ENCODE results near the gene LRRC49.
"Not testable (repeated sequence)": the region's sequence is repeated elsewhere in the genome, so short reads cannot be mapped to it uniquely, and the experiment has no call there.

LRRC49 gene

DNA sequence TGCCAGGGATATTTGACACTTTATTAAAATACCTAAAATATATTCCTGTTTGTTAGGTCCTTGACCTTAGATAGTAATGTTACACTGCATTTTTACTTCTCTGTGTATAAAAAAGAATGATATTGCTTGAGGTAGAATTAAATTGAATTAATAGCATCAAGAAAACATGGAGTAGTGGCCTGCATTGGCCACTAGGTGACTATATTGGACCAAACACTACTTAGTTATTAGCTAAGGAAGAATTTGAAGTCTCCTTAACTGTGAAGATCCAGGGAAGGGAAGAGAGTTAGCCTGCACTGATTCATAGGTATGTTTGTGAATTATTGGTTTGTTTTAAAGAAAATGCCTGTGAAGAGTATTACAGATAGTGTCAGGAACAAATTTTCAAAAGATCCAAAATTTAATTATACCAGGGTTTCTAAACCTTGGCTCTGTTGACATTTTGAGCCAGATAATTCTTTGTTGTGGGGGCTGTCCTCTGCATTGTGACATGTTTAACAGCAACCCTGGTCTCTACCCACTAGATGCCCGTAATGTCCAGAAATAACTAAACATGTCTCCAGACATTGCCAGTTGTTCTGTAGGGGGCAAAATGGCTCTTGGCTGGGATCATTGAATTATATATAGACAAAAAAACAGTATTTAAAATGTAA lies 119.0 kb downstream of the LRRC49 start:
- no peaks in the 10 kb centered on the region for H3K4me1 ChIP-seq (ENCODE audit: insufficient read depth, low read length)
- H3K36me3 ChIP-seq (ENCODE audit: insufficient read depth, low read length): no peaks in the 10 kb centered on the region
- H3K9ac ChIP-seq (ENCODE audit: low read depth, low read length): no peak overlapping the region

DNA sequence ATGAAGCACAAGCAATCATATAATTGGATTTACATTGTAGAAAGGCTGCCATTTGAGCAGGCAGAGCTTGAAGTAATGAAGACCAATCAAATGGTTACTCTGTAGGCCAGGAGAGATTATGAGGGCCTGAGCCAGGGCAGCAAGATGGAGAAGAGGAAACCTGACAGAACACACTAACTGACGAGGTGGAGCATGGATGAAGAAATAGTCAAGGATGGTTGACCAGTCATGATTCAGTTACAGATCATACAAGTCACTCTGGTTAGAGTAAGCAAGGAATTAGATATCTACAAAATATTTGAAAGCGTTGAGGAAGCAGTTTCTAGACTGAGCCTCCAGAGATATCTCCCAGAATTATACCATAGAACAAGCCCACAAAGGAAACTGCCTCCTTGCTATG lies 120.8 kb downstream of the LRRC49 start:
- no peak overlapping the region for H3K9ac ChIP-seq (ENCODE audit: low read depth, low read length)
- no peaks in the 10 kb centered on the region for H3K36me3 ChIP-seq (ENCODE audit: insufficient read depth, low read length)
- no peaks in the 10 kb centered on the region for H3K4me1 ChIP-seq (ENCODE audit: insufficient read depth, low read length)
- H3K9me3 ChIP-seq (ENCODE audit: control insufficient read depth, insufficient read depth, low read length): no peaks in the 10 kb centered on the region

More for the DNA sequence above, 119.0 kb downstream of the LRRC49 start:
- H3K9me3 ChIP-seq (ENCODE audit: control insufficient read depth, insufficient read depth, low read length): no peaks in the 10 kb centered on the region

DNA sequence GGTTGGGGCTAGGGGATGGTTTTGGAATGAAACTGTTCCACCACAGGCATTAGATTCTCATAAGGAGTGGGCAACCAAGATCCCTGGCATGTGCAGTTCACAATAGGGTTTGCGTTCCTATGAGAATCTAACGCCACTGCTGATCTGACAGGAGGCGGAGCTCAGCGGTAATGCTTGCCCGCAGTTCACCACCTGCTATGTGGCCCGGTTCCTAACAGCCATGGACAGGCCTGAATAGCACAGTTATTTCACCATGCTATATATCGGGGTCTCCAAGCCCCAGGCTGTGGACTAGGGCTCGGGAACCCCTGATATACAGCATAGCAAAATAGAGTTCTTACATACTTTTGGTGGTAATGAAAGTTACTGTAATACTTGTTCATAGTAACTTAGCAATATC lies 122.7 kb downstream of the LRRC49 start:
- no peaks in the 10 kb centered on the region for H3K4me1 ChIP-seq (ENCODE audit: insufficient read depth, low read length)
- H3K36me3 ChIP-seq (ENCODE audit: insufficient read depth, low read length): no peaks in the 10 kb centered on the region
- no peaks in the 10 kb centered on the region for H3K9me3 ChIP-seq (ENCODE audit: control insufficient read depth, insufficient read depth, low read length)
- H3K9ac ChIP-seq (ENCODE audit: low read depth, low read length): no peak overlapping the region

DNA sequence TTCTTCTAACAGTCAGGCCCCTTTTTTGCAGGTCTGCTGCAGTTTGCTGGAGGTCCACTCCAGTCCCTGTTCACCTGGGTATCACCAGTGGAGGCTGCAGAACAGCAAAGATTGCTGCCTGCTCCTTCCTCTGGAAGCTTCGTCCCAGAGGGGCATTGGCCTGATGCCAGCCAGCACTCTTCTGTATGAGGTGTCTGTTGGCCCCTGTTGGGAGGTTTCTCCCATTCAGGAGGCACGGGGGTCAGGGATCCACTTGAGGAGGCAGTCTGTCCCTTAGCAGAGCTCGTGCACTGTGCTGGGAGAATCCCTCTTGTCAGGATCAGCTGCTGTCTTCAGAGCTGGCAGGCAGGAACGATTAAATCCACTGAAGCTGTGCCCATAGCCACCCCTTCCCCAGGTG lies 138.6 kb downstream of the LRRC49 start:
- H3K9me3 ChIP-seq (ENCODE audit: control insufficient read depth, insufficient read depth, low read length): not testable (repeated sequence)

DNA sequence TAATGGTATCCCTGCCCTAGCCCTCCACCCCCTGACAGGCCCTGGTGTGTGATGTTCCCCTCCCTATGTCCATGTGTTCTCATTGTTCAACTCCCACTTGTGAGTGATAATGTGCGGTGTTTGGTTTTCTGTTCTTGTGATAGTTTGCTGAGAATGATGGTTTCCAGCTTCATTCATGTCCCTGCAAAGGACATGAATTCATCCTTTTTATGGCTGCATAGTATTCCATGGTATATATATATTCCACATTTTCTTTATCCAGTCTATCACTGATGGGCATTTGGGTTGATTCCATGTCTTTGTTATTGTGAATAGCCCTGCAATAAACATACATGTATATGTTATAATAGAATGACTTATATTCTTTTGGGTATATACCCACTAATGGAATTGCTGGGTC lies 142.9 kb downstream of the LRRC49 start:
- H3K4me1 ChIP-seq (ENCODE audit: insufficient read depth, low read length); H3K9ac ChIP-seq (ENCODE audit: low read depth, low read length); H3K36me3 ChIP-seq (ENCODE audit: insufficient read depth, low read length); H3K9me3 ChIP-seq (ENCODE audit: control insufficient read depth, insufficient read depth, low read length): not testable (repeated sequence)

More for the DNA sequence above, 138.6 kb downstream of the LRRC49 start:
- H3K36me3 ChIP-seq (ENCODE audit: insufficient read depth, low read length); H3K9ac ChIP-seq (ENCODE audit: low read depth, low read length); H3K4me1 ChIP-seq (ENCODE audit: insufficient read depth, low read length): not testable (repeated sequence)

DNA sequence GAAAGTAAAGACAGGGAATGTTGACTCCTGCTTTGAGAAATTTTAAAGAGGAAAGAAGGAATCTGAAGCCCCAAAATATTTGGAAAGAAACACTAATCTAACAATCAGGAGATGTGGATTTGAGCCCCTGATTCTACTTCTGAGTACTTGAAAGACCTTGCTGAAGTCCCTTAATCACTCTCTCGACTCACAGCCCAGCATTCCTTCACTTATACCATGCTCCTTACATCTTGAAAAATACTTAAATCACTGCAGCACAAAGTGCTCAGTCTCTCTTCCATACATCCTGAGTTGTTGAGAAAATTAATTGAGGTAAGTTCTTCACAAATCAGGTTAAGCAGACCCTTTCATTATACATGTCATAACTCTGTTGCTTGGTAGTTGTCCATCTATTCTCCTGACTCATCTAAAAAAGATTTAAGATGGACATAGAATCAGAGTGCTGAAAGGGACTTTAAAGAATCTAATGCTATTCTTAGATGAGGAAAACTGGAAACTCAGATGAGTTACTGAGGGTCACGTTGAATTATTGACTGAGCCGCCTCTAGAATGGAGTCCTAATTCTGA lies 149.8 kb downstream of the LRRC49 start:
- no peak overlapping the region for H3K9ac ChIP-seq (ENCODE audit: low read depth, low read length)
- H3K4me1 ChIP-seq (ENCODE audit: insufficient read depth, low read length): peaks cover 5% of the 10 kb centered on the region; the same call in 1 of the 2 replicates
- no peaks in the 10 kb centered on the region for H3K36me3 ChIP-seq (ENCODE audit: insufficient read depth, low read length)
- H3K9me3 ChIP-seq (ENCODE audit: control insufficient read depth, insufficient read depth, low read length): no peaks in the 10 kb centered on the region

DNA sequence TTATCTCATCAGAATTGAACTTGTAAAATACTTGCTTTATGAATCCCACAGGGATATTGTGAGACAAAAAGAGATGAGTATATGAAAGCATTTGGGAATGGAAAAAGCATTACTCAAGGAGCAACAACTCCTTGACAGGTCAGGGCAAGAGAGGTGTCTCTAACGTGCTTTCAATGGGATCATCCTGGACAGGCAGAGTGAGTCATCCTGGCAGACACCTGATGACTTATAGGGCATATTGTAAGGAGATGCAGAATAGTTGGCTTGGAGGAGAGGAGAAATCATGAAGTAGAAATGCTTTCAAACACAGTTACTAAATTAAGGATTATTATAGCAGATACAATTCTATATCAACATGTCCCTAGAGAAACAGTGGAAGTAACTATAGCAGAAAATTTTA lies 150.7 kb downstream of the LRRC49 start:
- Histone ChIP-seq H3K9ac (ENCODE audit: low read depth, low read length) (no peak overlapping the region), H3K36me3 (ENCODE audit: insufficient read depth, low read length) (no peaks in the 10 kb centered on the region), H3K9me3 (ENCODE audit: control insufficient read depth, insufficient read depth, low read length) (no peaks in the 10 kb centered on the region), H3K4me1 (ENCODE audit: insufficient read depth, low read length) (no peaks in the 10 kb centered on the region; the same call in 1 of the 2 replicates)

DNA sequence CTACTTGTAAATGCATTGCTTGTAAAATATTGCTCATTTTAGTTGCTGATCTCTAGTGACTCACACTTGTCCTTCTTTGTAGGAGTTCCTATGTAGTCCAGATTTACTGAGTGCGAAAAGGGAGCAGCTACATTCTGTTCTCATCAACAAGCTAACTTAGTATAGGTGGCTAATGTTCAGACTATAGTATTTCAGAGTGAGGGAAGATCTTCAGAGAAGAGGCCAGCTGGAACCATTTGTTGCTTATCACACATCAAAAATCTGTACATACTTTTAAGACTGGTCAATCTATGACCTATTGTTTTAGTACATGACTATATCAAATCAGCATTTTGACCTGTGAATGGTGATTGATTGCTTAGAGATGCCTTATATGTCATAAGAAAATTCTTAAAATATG lies 151.4 kb downstream of the LRRC49 start:
- Histone ChIP-seq H3K9me3 (ENCODE audit: control insufficient read depth, insufficient read depth, low read length) (no peaks in the 10 kb centered on the region), H3K9ac (ENCODE audit: low read depth, low read length) (no peak overlapping the region), H3K36me3 (ENCODE audit: insufficient read depth, low read length) (no peaks in the 10 kb centered on the region), H3K4me1 (ENCODE audit: insufficient read depth, low read length) (0 out of 2 replicates have a peak, but pooled peaks cover under 1% of the 10 kb centered on the region)

DNA sequence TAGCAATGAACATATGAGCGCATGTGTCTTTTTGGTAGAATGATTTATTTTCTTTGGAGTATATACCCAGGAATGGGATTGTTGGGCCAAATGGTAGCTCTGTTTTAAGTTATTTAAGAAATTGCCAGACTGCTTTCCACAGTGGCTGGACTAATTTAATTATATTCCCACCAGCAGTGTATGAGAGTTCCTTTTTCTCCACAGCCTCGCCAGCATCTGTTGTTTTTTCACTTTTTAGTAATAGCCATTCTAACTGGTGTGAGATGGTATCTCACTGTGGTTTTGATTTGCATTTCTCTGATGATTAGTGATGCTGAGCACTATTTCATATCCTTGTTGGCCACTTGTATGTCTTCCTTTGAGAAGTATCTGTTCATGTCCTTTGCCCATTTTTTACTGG lies 153.5 kb downstream of the LRRC49 start:
- not testable (repeated sequence) for H3K9me3 ChIP-seq (ENCODE audit: control insufficient read depth, insufficient read depth, low read length); H3K36me3 ChIP-seq (ENCODE audit: insufficient read depth, low read length); H3K9ac ChIP-seq (ENCODE audit: low read depth, low read length)
- H3K4me1 ChIP-seq (ENCODE audit: insufficient read depth, low read length): peaks cover 15% of the 10 kb centered on the region; the same call in 1 of the 2 replicates

DNA sequence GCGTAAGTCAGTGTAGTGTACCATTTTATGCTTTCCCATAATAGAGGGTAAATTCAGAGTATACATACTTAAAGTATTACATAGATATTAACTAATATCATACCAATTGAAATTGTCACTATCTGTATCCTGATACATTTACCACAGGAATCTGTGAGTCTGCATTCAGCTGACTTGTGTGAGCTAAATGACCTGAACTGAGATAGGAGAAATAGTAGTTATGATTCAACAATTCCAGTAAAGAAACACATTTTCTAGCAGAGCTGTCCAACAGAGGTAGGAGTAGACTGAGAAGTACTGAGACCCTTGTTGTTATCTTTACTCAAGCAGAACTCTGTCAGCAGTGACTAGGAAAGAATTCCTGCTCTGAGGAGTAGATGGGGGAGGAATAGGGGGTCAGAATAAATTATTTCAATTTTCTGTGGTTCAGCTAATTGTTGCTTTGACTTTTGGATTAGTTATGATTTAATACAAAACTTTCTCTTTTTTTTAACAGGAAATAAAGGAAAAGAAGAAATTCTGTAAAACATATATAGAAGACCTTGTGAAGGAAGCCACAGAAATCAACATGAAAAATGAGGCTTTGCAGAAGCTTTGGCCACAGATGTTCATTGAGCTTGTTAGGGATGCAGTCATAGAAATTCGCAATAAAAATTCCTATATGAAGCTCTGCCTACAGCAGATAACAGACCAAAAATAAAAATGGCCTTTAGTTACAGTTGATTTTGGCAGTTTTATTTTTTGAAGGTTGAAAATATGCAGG lies 156.5 kb downstream of the LRRC49 start:
- H3K9ac ChIP-seq (ENCODE audit: low read depth, low read length): no peak overlapping the region
- H3K36me3 ChIP-seq (ENCODE audit: insufficient read depth, low read length): no peaks in the 10 kb centered on the region
- H3K4me1 ChIP-seq (ENCODE audit: insufficient read depth, low read length): peaks cover 15% of the 10 kb centered on the region; the same call in 1 of the 2 replicates
- H3K9me3 ChIP-seq (ENCODE audit: control insufficient read depth, insufficient read depth, low read length): no peaks in the 10 kb centered on the region

DNA sequence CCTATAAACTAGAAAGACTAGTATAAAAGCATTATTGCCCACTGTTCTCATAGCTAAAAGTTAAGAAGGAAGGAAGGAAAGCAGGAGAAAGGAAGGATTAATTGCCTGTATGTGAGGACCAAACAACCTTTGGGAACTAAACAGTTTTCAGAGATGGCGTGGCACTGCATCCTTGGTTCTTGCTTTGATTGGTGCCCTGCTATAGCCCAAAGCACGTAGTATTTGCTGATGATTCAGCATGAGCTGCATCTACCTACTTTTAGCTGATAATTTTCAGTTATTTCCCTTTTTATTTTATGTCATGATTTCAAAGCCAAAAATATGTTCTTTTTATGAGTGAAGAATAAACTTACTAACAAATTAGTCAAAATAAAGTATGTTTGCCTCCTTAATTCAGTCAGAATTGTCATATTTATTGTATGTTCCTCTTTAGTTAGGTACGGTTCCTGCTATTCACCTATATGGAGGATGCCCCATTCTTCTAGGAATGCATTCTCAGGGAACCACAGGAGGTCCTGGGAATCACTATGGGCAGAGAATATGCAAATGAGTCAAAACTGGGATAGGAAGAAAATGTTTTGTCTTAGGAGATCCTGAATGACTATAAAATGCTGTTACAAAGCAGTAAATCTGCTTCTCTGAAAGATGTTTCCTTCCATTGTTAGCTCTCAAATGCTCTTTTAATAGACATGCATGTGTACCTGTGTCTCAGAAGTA lies 157.2 kb downstream of the LRRC49 start:
- H3K9me3 ChIP-seq (ENCODE audit: control insufficient read depth, insufficient read depth, low read length): no peaks in the 10 kb centered on the region
- no peak overlapping the region for H3K9ac ChIP-seq (ENCODE audit: low read depth, low read length)
- H3K4me1 ChIP-seq (ENCODE audit: insufficient read depth, low read length): peaks cover 15% of the 10 kb centered on the region; the same call in 1 of the 2 replicates
- H3K36me3 ChIP-seq (ENCODE audit: insufficient read depth, low read length): no peaks in the 10 kb centered on the region

DNA sequence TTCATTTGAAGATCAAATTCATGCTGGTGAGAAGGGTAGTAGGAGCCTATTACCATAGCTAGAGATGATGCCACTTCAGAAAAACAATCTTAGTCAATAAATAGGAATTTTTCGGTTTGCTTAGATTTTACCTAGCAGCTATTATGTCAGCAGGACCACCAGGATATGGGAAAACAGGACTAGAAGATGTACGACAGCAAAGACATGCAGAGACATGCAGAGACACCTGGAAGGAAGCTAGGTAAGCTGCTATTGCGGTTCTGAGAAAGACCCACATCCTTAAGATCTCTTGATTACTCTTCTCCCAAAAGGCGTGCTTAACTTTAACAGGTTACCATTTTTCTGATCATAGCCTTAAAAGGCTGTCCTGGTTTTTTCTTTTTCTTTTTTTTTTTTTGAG lies 157.8 kb downstream of the LRRC49 start:
- Histone ChIP-seq H3K9ac (ENCODE audit: low read depth, low read length) (no peak overlapping the region), H3K9me3 (ENCODE audit: control insufficient read depth, insufficient read depth, low read length) (no peaks in the 10 kb centered on the region), H3K36me3 (ENCODE audit: insufficient read depth, low read length) (no peaks in the 10 kb centered on the region), H3K4me1 (ENCODE audit: insufficient read depth, low read length) (peaks cover 15% of the 10 kb centered on the region; the same call in 1 of the 2 replicates)

DNA sequence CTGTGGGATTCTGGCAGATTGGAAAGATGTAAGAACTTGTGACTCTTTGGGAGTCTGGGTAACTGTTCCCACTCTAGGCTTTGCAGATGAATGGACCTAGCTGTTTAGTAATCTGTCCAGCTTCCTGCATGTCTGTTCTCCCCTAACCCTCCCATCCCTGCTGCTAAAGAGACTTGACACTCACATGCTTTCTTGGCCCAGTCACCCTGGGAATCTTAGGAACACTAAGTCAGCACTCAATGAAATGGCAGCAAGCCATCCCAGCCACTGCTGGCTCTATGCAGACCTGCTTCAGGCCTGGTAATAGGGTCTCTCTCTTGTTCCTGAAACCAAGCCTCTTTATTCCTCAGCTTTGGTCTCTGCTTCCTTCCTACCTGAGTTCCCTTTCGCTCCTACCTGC lies 158.9 kb downstream of the LRRC49 start:
- Histone ChIP-seq H3K36me3 (ENCODE audit: insufficient read depth, low read length) (no peaks in the 10 kb centered on the region), H3K4me1 (ENCODE audit: insufficient read depth, low read length) (peaks cover 15% of the 10 kb centered on the region; the same call in 1 of the 2 replicates), H3K9me3 (ENCODE audit: control insufficient read depth, insufficient read depth, low read length) (no peaks in the 10 kb centered on the region), H3K9ac (ENCODE audit: low read depth, low read length) (no peak overlapping the region)

DNA sequence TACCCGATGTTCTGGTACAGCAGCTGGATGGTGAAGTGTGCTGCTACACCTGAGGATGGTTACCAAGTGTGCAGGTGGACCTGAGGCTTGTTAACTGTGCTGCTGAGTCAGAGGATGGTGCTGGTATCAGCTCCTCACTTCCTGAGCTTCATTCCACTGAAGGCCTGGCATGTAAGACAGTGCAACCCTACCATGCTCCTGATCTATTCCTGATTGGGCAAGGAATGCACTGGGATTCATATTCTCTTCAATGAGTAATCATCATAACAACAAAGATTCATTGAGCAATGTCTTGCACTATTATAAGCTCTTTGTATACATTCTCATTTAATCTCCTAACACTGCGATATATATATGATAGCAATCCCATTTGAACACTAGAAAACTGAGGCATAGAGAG lies 159.7 kb downstream of the LRRC49 start:
- peaks cover 15% of the 10 kb centered on the region; the same call in 1 of the 2 replicates for H3K4me1 ChIP-seq (ENCODE audit: insufficient read depth, low read length)
- no peaks in the 10 kb centered on the region for H3K36me3 ChIP-seq (ENCODE audit: insufficient read depth, low read length)
- no peak overlapping the region for H3K9ac ChIP-seq (ENCODE audit: low read depth, low read length)
- H3K9me3 ChIP-seq (ENCODE audit: control insufficient read depth, insufficient read depth, low read length): no peaks in the 10 kb centered on the region

All from ES-I3 (cell line).